NAMALWA (cell line): ENCODE measurements around the gene WDR27.

Experiments
- DNase-seq: peaks from one replicate; pipeline ENCODE4 v3.0.0-alpha.2; 2015; ENCODE audit warnings: low spot score

WDR27 gene

DNA sequence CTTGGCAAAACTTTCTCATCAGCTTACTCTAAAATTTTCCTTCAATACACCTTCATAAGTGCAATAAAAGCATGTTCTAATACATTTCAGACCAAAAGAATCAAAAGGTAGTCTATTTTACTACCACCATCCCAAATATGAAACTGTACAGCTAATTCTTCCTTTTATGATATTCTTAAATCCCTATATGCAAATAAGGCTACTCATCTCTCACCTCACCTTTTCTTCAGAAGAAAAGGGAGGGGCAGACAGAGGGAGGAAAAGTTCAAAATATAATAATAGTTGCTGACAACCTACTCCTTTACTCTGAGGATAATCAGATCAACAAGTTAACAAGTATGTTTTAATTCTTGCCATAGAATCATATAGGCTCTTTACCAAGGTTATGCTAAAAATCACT is 7.5 kb upstream of the WDR27 start:
- DNase-seq, result no peak

DNA sequence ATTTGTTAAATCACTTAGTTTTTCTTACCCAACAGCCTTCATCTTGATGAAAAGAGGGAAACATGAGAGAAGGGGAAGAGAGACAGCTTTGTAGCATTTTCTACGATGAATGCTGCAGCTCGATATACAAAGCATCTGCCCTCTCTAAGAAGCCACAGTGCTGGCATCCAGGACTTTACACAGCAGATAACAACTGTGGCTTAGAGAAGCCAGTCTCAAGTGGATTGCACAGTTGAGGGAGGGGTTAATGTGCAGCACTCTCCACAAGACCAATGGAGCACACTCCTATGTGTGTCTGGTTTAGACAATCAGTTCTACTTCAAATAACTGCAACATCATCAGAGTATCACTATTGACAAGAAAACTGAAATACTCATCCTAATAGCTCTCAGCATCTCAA is 5.9 kb upstream of the WDR27 start:
- DNase-seq, result no peak

DNA sequence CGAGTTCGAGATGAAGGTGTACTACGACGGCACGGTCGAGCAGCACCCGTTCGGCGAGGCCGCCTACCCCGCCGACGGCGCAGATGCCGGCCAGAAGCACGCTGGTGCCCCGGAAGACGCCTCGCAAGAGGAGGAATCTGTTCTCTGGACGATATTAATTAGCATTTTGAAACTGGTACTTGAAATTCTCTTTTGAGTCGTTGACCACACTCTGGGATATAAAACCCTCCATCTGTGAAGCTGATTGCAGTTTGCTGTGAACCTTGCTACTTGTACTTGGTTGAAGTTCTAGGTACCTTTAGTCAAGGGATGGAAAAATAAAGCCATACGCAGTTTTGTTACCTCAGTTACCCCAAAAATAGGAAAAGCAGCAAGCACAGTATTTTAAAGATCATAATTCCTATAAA is 1.0 kb upstream of the WDR27 start:
- no peak for DNase-seq

DNA sequence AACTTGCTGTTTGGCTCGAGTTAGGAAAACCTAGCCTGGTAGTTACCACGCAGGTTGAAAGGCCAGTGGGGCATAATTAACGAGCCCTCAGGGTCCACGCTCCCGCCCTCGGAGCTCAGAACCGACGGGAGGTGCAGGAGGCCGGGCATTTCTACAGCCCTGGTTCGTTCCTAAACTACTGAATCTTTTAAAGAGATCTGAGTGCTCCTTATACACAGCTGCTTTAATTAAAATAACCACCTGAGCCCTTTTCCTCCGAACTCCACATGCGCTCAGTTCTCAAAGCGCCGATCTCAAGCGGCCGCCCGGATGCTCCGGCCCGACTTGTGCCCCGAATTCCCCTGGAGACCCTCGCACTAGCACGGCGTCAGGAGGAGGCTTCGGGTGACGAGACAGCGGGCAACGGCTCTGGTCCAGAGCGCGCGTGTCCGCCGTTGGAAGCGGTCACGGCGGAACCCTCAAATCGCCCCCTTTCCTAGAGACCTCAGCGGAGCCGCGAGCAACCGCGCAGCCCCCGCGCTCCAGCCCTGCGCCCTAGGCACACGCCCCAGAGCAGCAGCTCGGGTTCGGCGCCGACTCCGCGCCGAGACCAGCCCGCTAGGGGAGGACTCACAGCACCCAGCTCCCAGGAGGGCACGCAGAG is 397 bp downstream of the WDR27 start:
- DNase-seq, result no peak

DNA sequence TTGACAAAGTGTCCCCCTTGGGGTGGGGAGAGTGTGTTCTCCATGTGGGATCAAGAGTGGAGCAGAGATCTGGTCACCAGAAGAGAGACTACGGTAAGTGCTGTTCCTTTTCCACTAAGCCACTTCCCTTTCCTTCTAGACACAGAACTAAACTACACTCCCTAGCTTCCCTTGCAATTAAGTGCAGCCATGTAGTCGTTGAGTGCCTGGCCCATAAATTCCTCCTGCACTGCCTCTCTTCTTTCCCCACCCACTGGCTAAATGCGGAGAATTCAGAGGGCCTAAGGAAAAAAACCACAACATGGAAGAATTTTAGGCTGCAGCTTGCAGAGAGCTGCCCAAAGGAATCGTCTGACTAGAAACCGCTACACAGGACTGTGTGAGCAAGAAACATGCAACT is 1.5 kb downstream of the WDR27 start:
- DNase-seq, result no peak

DNA sequence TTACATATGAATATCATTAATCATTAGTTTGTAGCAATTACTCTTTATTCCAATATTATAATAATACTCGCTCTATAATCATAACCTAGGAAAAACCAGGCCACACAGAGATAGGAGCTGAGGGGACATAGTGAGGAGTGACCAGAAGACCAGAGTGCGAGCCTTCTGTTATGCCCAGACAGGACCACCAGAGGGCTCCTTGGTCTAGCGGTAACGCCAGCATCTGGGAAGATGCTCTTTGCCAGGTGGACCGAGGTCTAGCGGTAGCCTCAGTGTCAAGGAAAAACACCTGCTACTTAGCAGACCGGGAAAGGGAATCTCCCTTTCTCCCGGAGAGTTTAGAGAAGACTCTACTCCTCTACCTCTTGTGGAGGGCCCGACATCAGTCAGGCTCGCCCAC is 4.7 kb downstream of the WDR27 start:
- DNase-seq, result peak; percentile 24

DNA sequence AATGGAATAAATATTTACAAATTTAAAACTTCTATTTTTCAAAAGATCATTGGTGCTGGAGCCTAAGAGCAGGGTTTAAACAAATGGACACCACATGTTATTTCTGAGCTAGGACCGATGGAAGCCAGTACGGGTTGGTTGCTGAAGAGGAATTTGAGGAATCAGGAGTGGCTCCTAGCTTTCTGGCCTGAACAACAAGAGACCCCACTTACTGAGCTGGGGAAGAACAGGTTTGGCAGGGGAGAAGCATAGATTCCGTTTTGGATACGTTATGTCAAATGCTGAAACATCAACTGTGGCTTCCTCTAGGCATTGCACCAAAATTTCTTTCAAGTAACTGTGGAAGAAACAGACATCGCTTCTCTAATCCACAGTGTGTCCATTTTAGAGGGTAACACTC is 6.7 kb downstream of the WDR27 start:
- no peak for DNase-seq

DNA sequence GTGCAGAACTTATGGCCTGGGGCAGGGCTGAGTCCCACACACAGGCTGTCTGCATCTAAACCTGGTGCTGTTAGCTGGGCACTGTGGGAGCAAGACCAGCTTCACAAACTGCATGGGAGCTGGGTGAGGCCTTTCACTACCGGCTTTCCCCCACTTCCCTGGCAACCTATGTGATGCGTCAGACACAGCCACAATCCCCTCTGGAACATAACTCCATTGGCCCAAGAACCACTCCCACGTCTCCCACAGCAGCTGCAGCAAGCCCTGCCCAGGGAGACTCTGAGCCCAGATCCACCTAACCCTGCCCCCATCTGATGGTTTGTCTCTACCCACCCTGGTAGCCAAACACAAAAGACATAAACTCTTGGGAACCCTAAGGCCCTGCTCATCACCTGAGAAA is 9.3 kb downstream of the WDR27 start:
- DNase-seq, result no peak

DNA sequence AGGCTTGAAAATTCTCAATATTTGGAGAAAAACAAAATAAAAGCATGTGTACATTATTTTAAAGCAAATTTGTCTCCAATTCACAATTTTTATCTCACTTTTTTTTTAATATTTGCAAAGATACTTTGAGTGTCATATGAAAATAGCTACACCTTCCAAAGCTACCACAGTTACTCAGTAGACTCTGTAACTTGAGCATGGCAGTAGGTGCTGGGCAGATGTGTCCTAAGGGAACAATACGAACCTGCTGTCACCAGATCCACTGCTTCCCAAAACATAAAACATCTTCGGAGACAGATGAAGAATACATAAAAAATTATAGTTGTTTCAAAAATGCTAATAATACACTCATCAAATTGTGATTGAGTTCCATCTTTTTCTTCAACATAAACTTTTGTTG is 10.6 kb downstream of the WDR27 start:
- DNase-seq, result no peak

DNA sequence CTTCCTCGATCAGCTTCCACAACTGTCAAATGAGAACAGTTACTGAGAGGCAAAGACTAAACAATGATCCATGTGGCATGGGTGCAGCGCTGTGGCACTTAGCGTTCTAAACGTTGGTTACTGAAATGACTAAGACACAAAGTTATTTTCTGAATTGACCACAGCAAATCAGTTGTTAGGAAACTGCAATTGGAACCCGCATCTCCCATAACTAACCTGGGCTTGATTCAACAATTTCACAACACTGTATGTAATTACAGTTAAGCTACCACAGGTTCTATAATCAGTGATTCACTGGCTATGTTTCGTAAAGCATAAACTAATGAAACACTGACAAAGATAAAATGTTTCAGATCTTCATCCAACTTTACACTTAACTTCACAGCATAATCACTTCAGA is 12.5 kb downstream of the WDR27 start:
- no peak for DNase-seq

DNA sequence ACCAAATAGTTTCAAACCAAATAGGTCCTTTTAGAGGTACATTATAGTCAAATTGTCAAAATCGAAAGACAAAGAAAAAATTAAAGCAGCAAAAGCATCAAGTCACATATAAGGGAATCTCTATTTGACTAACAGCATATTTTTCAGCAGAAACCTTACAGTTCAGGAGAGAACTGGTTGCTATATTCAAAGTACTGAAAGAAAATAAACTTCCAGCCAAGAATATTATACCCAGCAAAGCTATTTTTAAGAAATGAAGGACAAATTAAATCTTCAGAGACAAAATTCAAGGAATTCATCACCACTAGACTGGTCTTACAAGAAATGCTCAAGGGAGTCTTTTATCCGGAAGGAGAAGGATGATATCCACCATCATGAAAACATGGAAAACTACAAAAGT is 16.0 kb downstream of the WDR27 start:
- DNase-seq, result no peak

DNA sequence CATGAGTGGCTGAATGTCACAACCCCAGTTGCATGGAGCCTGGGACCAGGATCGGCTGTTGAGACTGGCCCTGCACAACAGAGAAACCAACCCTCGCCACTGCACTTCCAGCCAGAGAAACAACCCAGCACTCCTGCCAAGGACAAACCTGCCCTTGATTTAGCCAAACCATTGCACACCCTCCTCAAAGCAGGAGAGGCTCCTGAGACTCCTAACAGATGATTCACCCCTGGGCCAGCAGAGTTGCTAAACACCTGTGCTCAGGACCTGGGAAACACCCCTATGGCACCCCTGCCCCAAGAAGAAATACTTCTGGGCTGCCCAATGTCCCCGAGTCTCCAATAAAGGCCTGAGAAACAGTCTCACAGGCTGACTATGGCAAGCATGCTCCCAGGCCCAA is 17.8 kb downstream of the WDR27 start:
- DNase-seq, result no peak

DNA sequence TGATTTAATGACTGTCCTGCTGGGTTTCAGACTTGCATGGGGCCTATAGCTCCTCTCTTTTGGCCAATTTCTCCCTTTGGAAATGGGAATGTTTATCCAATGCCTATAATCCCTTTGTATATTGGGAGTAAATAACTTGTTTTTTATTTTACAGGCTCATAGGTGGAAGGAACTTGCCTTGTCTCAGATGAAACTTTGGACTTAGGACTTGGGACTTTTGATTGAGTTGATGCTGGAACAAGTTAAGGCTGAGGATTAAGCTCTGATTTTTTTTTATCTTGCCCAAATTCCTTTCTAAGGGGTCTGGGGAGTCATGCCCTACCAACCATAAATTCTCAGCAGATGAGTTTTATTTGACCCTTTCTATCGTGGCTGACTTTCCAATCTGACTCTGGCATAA is 23.5 kb downstream of the WDR27 start:
- no peak for DNase-seq

DNA sequence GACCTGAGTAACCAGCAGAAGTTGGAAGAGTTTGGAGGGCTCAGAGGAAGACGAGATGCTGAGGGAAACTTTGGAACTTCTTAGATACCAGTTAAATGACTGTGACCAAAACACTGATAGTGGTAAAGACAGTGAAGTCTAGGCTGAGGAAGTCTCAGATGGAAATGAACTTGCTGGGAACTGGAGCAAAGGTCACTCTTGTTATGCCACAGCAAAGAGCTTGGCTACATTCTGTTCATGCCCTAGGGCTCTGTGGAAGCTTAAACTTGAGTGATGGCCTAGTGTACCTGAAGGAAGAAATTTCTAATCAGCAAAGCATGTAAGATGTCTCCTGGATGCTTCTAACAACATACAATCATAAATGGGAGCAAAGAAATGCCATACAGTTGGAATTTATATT is 24.7 kb downstream of the WDR27 start:
- no peak for DNase-seq

DNA sequence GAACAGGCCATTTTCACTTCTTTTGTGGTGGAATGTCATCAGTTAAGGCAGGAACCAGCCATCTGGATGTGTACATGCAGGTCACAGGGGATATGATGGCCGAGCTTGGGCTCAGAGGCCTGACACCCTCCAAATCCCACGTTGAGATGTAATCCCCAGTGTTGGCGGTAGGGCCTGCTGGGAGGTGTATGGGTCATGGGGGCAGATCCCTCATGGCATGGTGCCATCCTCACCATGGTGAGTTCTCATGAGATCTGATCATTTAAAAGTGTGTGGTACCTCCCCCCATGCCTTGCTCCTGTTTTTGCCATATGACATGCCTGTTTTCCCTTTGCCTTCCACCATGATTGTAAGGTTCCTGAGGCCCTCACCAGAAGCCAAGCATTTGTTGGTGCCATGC is 26.8 kb downstream of the WDR27 start:
- no peak for DNase-seq

DNA sequence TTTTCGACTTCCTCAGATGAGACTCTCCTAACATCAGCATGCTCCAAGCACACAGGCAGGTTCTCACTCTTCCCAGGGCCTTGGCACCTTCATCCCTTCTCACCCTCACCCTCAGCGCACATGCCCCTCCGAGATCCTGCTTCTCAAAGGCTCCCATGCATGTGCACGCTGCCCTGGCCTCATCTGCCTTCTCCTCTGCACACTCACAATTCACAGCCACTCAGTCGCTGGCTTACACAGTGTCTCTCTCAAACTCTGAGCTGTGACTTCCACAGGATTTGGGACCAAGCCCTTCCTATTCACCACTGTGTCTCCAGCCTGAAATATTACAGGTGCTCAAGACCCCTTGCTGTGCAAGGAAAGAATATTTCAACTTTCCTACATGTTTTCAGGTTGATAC is 30.3 kb downstream of the WDR27 start:
- DNase-seq, result no peak

DNA sequence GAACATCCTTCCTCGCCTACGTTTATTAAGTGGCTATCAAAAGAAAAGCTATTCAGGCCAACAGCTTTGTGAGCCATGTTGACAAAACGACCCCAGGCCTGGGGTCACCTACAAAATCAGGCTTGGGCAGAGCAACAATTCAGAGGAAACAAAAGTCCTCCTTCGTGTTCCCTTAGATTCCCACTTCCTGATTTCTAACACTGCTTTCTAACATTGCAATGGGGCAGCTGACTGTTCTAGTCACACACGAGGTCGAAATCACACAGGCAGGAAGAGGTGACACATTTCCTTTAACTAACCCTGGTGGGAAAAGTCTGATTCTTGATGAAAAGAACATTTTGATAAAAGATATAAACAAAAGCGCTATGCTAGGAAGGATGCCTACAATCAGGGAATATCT is 31.9 kb downstream of the WDR27 start:
- DNase-seq, result no peak

DNA sequence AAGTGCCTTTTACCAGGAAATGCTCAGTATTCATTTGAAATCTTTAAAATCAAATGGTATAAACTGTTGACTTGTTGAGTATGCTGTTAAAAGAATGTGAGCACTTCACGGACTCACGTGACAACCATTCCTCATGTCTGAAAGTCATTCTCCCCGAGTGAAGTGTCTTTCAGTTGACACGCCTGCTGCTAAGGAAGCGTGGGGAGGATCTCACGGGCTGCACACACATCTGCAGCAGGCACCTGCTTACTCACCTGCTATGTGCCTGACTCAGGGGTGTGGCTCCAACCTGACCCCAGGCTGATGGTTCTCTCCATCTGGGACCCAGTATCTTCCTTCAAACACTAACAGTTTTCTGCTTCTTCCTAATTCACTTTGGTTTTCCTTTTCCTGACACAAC is 32.7 kb downstream of the WDR27 start:
- no peak for DNase-seq

DNA sequence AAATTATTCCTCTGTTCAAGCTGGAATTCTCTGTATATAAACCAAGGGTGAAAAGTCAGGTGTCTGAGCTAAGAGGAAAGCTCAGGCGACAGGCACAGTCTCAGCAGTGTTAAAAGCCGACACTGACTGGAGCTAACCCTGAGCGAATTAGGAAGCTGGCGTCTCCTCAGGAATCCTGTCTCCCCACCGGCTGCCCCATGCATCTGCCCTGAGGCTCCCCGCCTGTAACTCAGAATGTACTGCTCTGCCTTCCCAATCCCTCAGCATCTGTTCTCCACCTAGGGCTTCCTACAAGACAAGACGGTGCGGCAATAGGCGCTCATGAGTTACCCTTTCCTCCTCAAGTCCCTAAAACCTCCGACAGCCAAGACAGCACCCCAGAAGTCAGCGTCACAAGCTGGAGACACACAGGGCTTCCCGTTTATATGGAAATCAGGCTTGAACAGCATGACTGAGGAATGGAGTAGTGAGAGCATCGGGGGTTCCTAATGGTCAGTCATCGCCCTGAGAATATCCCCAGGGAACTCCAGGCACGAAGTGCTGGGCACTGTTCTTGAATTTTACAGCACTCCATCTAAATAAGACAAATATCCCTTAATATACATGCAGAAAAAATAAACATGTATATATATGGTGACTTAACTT is 33.5 kb downstream of the WDR27 start:
- no peak for DNase-seq

DNA sequence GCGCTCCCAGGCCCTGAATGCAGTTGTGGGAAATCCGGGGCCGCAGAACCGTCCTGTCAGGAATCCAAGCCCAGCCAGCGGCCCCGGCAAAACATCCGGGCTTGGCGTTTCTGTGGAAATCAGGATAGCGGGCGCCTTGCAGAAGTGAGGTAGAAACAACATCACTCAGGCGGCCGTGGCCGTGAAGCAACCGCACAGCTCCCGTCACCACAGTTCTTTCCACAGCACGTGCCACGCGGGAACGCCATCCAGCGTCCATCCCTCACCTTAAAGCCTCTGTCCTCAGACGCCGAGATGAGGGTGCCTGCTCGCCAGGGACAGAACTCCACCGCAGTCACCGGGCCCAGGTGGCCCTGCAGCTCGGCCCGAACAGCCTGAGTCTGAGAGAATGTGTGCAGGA is 34.1 kb downstream of the WDR27 start:
- no peak for DNase-seq

DNA sequence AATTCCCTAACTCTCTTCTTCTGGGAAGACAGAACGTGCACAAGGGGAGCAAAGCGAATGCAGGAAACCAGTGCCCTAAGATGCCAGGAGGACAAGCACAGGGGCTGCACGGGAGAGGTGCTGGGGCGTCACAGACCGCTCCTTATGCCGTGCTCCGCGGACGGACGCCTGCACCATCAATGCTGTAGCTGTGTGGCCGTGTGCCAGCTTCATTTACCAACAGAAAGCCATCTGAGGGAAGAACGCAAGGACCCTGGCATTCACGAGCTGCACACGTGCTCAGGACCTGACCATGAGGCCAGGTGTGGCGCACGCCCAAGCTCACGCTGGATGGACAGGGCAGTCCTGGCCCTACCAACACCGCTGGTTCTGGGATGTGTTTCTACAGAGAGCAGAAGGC is 35.4 kb downstream of the WDR27 start:
- no peak for DNase-seq

DNA sequence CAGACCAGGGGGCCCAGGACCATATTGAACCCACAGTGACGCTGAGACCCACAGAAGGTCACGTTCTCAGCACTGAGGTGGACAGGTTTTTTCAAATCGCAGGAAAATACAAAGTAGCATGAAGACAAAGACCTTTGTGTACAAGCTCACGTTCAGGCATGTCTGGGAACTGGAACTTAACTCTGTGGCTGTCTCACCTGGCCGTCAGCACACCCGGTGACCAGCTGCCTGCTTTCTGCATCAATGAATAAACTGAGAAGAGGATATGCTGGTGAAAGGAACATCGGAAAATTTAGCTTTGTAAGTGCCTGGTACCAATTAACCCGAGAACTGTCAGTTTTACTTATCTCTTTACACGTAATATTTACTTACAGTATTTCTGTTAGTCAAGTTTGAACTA is 36.5 kb downstream of the WDR27 start:
- DNase-seq, result no peak

DNA sequence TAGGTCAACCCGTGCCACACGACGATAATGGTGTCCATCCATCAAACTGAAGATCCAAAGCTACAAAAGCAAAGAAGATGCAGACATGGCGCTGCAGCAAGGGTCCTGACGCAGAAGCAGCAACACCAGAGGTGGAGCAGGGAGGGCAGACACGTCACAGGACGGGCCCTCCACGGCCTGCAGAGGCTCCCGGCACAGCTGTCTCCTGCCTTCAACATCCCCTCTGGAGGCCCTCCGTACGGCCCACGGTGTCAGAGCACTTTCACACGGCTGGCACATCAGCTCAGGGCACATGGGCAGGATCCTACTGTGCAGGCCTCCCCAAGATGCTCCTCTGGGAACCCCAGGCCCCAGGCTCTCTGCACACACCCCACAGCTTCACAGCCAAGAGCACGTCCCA is 37.6 kb downstream of the WDR27 start:
- no peak for DNase-seq

DNA sequence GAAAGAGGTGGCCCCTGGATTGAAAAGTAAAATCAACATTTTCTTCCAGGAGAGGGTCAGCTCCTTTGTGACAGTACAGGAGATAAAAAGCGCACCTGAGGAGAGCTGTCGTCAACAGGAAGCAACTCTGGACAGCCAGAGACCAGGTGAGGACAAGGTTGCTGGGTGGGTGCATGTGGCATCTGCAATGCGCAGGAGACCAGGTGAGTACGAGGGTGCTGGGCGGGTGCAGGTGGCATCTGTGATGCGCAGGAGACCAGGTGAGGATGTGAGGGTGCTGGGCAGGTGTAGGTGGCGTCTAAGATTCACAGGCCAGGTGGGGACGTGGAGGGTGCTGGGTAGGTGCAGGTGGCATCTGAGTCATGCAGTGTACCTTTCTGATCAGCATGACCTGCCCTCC is 38.4 kb downstream of the WDR27 start:
- DNase-seq, result no peak

DNA sequence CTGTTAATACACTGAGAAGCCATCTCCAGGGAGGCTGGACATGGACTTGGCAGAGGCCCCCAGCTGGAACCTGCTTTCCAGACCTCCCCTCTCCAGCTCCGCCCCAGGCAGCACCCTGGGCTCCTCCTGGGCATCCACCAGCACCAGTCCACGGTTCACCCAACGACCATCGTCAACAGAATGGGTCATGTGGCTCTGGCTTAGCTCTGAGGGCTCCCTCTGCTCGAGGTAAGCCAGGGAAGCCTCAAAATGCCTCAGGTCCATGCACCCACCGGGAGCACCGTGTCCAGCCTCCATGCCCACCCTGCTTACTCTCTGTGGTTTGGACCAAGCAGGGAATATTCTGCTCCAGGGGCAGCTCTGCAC is 40.5 kb downstream of the WDR27 start:
- DNase-seq, result no peak
